Epidermal melanocyte (primary cell): ENCODE measurements around the gene CERS2.
"Not testable (repeated sequence)": the region's sequence is repeated elsewhere in the genome, so short reads cannot be mapped to it uniquely, and the experiment has no call there.

Experiments used
- DNase-seq: peaks from one replicate; pipeline ENCODE4 v3.0.0; 2011; ENCODE audit warnings: low spot score; ENCODE audit not compliant: insufficient read length

CERS2 gene

GRCh38 chr1:150970808-150971582 is 3.6 kb downstream of the CERS2 start:
- no peak for DNase-seq

DNA sequence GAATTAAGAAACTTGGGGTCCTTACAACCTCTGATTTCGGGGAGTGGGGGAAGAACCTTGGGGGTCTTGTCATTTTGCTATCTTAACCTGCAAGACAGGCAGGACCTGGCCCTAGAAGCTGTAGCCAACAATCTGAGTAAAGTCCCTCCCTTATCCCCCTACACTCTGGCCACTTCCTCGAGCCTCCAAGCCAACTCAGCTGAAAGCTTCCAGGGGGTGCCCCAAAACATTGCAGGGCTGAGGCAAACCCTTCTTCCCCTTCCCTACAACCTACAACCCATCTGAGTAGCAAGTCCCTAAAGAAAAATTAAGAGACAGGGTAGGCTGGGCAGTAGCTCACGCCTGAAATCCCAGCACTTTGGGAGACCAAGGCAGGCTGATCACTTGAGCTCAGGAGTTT is 5.0 kb downstream of the CERS2 start:
- DNase-seq: no peak

DNA sequence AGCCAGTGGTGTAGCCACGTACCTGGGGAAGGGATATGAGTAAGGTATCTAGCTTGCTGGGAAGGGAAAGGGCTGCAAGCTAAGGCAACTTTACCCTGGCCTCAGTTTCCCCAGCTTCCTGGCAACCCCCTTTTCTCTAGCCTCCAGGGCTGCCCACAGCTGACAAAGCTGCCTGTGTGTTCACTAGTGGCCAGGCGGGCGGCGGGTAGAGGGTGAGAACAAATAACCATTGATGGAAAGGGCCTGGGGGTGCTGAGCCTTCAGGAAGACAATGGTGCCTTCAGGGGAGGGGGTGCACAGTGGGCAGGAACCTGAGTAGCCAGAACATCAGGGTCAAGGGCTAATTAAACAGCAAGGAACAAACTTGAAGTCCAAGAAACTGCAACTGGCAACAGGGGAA is 6.1 kb downstream of the CERS2 start:
- no peak for DNase-seq

GRCh38 chr1:150967936-150968335 is 6.7 kb downstream of the CERS2 start:
- DNase-seq: no peak

DNA sequence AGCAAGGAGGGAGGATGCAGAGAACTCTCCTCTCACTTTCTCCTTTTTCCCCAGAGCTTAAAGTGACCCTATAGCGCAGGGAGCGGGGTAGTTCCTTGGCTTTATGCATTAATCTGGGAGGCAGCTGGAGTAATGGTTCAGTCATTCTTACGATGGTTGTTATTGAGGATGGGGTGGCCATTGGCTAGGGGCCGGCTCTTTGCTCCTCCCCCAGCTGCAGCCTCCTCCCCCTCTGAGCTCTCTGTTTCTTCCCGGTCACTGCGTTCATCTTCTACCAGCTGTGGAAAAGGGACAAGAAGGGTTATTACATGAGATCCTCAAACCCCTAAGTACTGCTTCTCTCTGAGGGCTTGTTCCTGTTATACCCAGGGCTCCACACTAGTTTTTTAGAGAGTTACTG is 8.6 kb downstream of the CERS2 start:
- no peak for DNase-seq

- DNase-seq: no peak
Measured at GRCh38 chr1:150965605-150966004, 9.0 kb downstream of the CERS2 start.

DNA sequence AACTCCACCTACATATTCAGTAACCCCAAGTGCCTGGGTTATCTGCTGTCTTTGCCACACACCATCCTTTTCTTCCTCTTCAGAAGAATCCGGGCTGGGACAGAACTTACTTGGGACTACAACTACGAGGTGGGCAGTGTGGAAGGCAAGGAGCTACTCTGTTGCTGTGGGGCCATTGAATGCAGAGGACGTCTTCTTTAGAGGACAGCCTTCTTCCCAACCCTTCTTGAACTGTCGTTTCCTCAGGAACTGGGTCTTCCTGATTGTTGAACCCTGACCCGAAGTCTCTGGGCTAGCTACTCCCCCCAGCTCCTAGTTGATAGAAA is 10.5 kb downstream of the CERS2 start:
- DNase-seq: no peak

GRCh38 chr1:150963321-150964163 is 11.1 kb downstream of the CERS2 start:
- DNase-seq: no peak

GRCh38 chr1:150961756-150962155 is 12.9 kb downstream of the CERS2 start:
- DNase-seq: no peak

DNA sequence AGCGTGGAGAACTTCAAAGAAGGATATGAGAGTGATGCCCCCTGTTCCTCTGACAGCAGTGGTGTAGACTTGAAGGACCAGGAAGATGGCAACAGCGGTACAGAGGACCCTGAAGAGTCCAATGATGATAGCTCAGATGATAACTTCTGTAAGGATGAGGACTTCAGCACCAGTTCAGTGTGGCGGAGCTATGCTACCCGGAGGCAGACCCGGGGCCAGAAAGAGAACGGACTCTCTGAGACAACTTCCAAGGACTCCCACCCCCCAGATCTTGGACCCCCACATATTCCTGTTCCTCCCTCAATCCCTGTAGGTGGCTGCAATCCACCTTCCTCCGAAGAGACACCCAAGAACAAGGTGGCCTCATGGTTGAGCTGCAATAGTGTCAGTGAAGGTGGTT is 14.0 kb downstream of the CERS2 start:
- no peak for DNase-seq

GRCh38 chr1:150957666-150958065 is 17.0 kb downstream of the CERS2 start:
- DNase-seq: no peak

DNA sequence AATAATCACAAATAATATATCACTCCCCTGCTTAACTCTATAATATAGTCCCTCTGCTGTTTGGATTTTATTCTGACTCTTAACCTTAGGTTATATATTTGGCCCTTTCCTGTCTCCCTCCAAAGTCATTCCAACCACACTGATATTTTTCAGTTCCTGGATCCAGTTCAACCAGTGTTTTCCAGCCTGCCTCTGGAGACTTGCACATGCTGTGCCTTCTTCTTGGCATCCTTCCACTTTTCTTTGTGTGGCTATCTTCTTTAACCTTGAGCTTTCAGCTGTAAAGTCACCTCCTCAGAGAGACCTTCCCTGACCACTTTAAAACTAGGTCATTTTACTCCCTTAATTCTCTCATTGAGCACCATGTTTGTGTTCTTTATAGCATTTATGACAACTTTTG is 19.4 kb downstream of the CERS2 start:
- DNase-seq: no peak

- no peak for DNase-seq
Measured at GRCh38 chr1:150954708-150955107, 19.9 kb downstream of the CERS2 start.

- no peak for DNase-seq
Measured at GRCh38 chr1:150944856-150945255, 29.8 kb downstream of the CERS2 start.

DNA sequence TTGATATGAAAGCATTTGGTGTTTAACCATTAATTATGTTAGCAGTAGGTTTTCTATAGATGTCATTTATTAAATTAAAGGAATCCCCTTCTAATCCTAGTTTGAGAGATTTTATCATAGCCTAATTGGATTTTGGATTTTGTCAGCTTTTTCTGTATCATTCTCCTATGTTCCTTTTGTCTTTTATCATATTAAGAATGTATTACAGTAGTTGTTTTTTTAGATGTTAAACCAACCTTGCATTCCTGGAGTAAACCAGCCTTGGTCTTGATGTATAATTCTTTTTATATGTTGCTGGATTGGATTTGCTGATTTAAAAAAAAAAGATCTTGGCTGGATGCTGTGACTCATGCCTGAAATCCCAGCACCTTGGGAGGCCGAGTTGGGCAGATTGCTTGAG is 42.9 kb downstream of the CERS2 start:
- DNase-seq: no peak

GRCh38 chr1:150928775-150929174 is 45.9 kb downstream of the CERS2 start:
- not testable (repeated sequence) for DNase-seq

GRCh38 chr1:150928286-150928685 is 46.3 kb downstream of the CERS2 start:
- no peak for DNase-seq

DNA sequence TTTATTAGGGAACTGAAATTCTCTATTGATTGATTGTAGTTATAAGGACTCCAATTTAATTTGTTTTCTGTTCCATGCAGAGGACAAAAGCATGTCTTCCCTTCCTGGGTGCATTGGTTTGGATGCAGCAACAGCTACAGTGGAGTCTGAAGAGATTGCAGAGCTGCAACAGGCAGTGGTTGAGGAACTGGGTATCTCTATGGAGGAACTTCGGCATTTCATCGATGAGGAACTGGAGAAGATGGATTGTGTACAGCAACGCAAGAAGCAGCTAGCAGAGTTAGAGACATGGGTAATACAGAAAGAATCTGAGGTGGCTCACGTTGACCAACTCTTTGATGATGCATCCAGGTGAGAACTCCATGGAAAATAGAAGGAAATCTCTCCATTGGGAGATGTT is 47.0 kb downstream of the CERS2 start:
- no peak for DNase-seq

GRCh38 chr1:150926097-150926741 is 48.4 kb downstream of the CERS2 start, which contains the start of gene SETDB1:
SETDB1 (plus strand) TSS chr1:150926363; CDS start chr1:150927715, 1,352 bp downstream.
- DNase-seq: peak; percentile 64

GRCh38 chr1:150925080-150925479 is 49.6 kb downstream of the CERS2 start:
- DNase-seq: no peak

DNA sequence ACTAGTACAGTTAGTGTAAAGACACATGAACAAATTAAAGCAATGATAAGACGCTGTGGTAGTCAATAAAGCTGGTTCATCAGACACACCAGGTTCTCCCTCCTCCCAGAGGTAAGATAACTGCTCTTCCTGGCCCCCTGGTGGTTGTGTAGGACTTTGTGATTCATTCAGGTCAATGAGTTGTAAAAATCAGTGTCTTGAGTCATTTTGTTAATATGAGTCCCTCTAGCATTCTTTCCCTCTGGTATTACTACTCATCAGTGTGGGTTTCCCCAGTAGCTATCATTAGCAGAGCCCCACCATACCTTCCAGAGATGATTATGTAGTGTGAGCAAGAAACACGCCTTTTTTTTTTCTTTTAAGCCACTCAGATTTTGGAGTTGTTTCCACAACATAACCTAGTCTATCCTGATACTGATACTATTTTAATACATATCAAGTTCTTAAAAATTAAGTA is 52.1 kb downstream of the CERS2 start:
- DNase-seq: no peak

- DNase-seq: no peak
Measured at GRCh38 chr1:150917387-150917786, 57.2 kb downstream of the CERS2 start.
